Caco-2 (cell line): ENCODE data around the gene ASMTL. TPM values are rescaled to one million over a fixed set of nuclear protein-coding genes. Genes with fewer than 3 reads are reported as not detected.
"Not testable (repeated sequence)": the region's sequence is repeated elsewhere in the genome, so short reads cannot be mapped to it uniquely, and the experiment has no call there.

Source experiments
- BruUV-seq: library from RNA; stranded (reverse); fragments of 400-500 nt; replicated peaks from 2 replicates; lab custom pipeline; 2021; lab: Mats Ljungman, UMichigan
- CTCF ChIA-PET: fragments of 300-600 bp; sonication (Branson Sonifier 250); formaldehyde crosslinking; loops from one replicate; lab custom pipeline; 2022; ENCODE audit warnings: antibody characterized with exemption; lab: Charles Lee
- POLR2A ChIA-PET: fragments of 300-600 bp; sonication (Branson Sonifier 250); formaldehyde crosslinking; loops from one replicate; lab custom pipeline; 2022; ENCODE audit warnings: antibody characterized with exemption; lab: Charles Lee
- DNase-seq, 2 experiments: peaks; one replicate each; pipeline versions ENCODE4 v3.0.0 to v3.0.0-alpha.2; 2020 to 2022
- H3K27me3 ChIP-seq: replicated peaks from 2 replicates; pipeline ENCODE4 v1.6.0; 2011; ENCODE audit warnings: low read length; ENCODE audit not compliant: control insufficient read depth, insufficient read depth
- H3K36me3 ChIP-seq: 2 replicates; pipeline ENCODE4 v1.5.1; 2011; ENCODE audit warnings: low read length; ENCODE audit not compliant: control insufficient read depth, insufficient read depth
- H3K4me1 ChIP-seq: fragments of 250-450 bp; sonication (Bioruptor Pico); 2 replicates; pipeline ENCODE4 v1.5.1; 2020; ENCODE audit warnings: mild to moderate bottlenecking
- H3K4me3 ChIP-seq: 2 replicates; pipeline ENCODE4 v1.5.1; 2011; ENCODE audit warnings: low read depth, mild to moderate bottlenecking, control low read depth, low read length
- H3K9me3 ChIP-seq: fragments of 250-450 bp; sonication (Bioruptor Pico); 2 replicates; pipeline ENCODE4 v1.5.1; 2020; ENCODE audit warnings: mild to moderate bottlenecking, moderate library complexity
- H3K27ac Mint-ChIP-seq: one replicate; pipeline ENCODE4 v1.8.0; 2022; ENCODE audit warnings: mixed read lengths; ENCODE audit not compliant: unreplicated experiment
- H3K27me3 Mint-ChIP-seq: one replicate; pipeline ENCODE4 v1.8.0; 2022; ENCODE audit warnings: mixed read lengths; ENCODE audit not compliant: insufficient read depth, unreplicated experiment
- H3K36me3 Mint-ChIP-seq: one replicate; pipeline ENCODE4 v1.8.0; 2022; ENCODE audit warnings: mild to moderate bottlenecking, mixed read lengths; ENCODE audit not compliant: insufficient read depth, unreplicated experiment
- H3K4me1 Mint-ChIP-seq: one replicate; pipeline ENCODE4 v1.8.0; 2022; ENCODE audit warnings: low read depth, mixed read lengths; ENCODE audit not compliant: unreplicated experiment
- H3K4me3 Mint-ChIP-seq: one replicate; pipeline ENCODE4 v1.8.0; 2022; ENCODE audit warnings: mild to moderate bottlenecking, moderate library complexity, mixed read lengths; ENCODE audit not compliant: unreplicated experiment
- H3K9me3 Mint-ChIP-seq: one replicate; pipeline ENCODE4 v1.8.0; 2022; ENCODE audit warnings: mixed read lengths; ENCODE audit not compliant: unreplicated experiment
- intact Hi-C: fragments of 100-400 bp; cut with micrococcal nuclease; formaldehyde crosslinking; loops from one replicate; pipeline ENCODE4 v1.10.0; 2022; ENCODE audit not compliant: unreplicated experiment
- total RNA-seq: library from RNA; stranded (reverse); gene quantifications from 2 replicates; pipeline ENCODE4 v1.2.3, GENCODE V29; 2022
- TF ChIP-seq, protein P1 (sequence below), 2 experiments: fragments of 200-600 bp in 1 of 2; IDR thresholded peaks; 1 replicate in 1 of 2; 2 replicates in 1 of 2; pipeline versions ENCODE4 v1.5.1 to v1.8.0; 2011 to 2022; ENCODE audit warnings: antibody characterized with exemption in 1 of 2, control low read depth in 1 of 2, inconsistent platforms in 1 of 2, low read depth in 1 of 2, low read length in 1 of 2, mild to moderate bottlenecking in 1 of 2, moderate library complexity in 1 of 2; ENCODE audit not compliant: insufficient read depth in 1 of 2, severe bottlenecking in 1 of 2, unreplicated experiment in 1 of 2

Gene ASMTL
- total RNA-seq, 1 experiment from 2014 or later: 17.4 TPM

DNA sequence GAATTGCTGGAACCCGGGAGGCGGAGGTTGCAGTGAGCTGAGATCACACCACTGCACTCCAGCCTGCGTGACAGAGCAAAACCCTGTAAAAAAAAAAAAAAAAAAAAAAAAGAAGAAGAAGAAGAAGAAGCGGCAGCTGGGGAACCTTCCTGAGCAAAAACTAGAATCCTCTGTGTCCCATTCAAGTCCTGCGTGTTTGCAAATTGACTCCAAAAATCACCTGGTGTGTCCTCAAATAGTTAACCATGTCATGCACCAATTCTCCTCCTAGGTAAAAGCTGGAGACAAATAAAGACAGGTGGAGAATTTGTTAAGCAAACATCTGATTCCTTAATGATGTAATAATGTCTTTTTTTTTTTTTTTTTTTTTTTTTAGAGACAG lies 31.9 kb upstream of the ASMTL start:
- Mint-ChIP-seq H3K27ac (no peak overlapping the region), H3K9me3 (no peaks in the 10 kb centered on the region), H3K4me1 (peaks cover 7% of the 10 kb centered on the region), H3K4me3 (no peak overlapping the region), H3K27me3 (no peaks in the 10 kb centered on the region), H3K36me3 (peaks cover 7% of the 10 kb centered on the region)
- ChIA-PET POLR2A (no interaction called here), CTCF (no interaction called here)
- intact Hi-C loops: no loop called here
- H3K27me3 ChIP-seq: no peaks in the 10 kb centered on the region
- H3K4me1 ChIP-seq: no peaks in the 10 kb centered on the region
- H3K9me3 ChIP-seq: peaks cover 10% of the 10 kb centered on the region
- peak in 1 of 2 experiments; percentile 10 for DNase-seq
- no peaks in the 10 kb centered on the region for H3K36me3 ChIP-seq
- BruUV-seq: no TSS peak
- TF ChIP-seq, protein P1, sequence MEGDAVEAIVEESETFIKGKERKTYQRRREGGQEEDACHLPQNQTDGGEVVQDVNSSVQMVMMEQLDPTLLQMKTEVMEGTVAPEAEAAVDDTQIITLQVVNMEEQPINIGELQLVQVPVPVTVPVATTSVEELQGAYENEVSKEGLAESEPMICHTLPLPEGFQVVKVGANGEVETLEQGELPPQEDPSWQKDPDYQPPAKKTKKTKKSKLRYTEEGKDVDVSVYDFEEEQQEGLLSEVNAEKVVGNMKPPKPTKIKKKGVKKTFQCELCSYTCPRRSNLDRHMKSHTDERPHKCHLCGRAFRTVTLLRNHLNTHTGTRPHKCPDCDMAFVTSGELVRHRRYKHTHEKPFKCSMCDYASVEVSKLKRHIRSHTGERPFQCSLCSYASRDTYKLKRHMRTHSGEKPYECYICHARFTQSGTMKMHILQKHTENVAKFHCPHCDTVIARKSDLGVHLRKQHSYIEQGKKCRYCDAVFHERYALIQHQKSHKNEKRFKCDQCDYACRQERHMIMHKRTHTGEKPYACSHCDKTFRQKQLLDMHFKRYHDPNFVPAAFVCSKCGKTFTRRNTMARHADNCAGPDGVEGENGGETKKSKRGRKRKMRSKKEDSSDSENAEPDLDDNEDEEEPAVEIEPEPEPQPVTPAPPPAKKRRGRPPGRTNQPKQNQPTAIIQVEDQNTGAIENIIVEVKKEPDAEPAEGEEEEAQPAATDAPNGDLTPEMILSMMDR (IDR thresholded peaks at IDR 0.05; ENCODE audit: insufficient read depth in 1 of 2, low read depth in 1 of 2, low read length in 1 of 2, severe bottlenecking in 1 of 2, unreplicated experiment in 1 of 2): no peak
- H3K4me3 ChIP-seq: no peak overlapping the region

DNA sequence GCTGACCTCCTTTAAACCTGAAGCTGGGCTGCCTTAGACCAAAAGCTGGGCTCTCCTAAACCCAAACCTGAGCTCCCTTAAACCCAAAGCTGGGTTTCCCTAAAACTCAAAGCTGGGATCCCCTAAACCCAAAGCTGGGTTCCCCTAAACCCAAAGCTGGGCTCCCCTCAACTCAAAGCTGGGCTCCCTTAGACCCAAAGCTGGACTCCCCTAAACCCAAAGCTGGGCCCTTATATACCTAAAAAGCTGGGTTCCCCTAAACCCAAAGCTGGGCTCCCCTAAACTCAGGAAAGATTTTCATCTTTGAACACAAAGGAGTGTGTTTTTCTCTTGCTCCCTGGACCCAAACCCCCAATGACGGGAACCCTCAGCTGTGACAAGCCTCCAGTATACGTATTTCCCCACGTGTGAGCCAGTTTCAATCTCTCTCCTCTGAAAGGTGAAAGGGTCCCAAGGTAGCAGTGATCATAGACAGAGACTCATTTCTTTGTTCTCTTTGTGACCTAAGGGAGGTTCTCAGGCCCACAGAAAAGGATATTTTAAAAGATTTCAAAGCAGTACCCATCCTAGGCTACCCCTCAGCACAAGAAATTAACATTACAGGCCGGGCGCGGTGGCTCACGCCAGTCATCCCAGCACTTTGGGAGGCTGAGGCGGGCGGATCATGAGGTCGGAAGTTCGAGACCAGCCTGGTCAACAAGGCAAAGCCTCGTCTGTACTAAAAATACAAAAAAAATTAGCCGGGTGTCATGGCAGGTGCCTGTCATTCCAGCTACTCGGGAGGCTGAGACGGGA lies 31.3 kb upstream of the ASMTL start:
- peaks cover 7% of the 10 kb centered on the region for H3K4me1 Mint-ChIP-seq
- H3K9me3 Mint-ChIP-seq: no peaks in the 10 kb centered on the region
- no TSS peak for BruUV-seq
- peaks cover 3% of the 10 kb centered on the region for H3K27me3 Mint-ChIP-seq
- H3K4me3 ChIP-seq: no peak overlapping the region
- TF ChIP-seq, protein P1 (IDR thresholded peaks at IDR 0.05; ENCODE audit: insufficient read depth in 1 of 2, low read depth in 1 of 2, low read length in 1 of 2, severe bottlenecking in 1 of 2, unreplicated experiment in 1 of 2): no peak
- no peaks in the 10 kb centered on the region for H3K36me3 ChIP-seq
- H3K4me1 ChIP-seq: no peaks in the 10 kb centered on the region
- H3K27me3 ChIP-seq: no peaks in the 10 kb centered on the region
- H3K9me3 ChIP-seq: peaks cover 10% of the 10 kb centered on the region
- no peak overlapping the region for H3K27ac Mint-ChIP-seq
- ChIA-PET CTCF (no interaction called here), POLR2A (no interaction called here)
- peaks cover 7% of the 10 kb centered on the region for H3K36me3 Mint-ChIP-seq
- DNase-seq: peak in 1 of 2 experiments; percentile 3
- intact Hi-C loops: no loop called here
- no peak overlapping the region for H3K4me3 Mint-ChIP-seq

DNA sequence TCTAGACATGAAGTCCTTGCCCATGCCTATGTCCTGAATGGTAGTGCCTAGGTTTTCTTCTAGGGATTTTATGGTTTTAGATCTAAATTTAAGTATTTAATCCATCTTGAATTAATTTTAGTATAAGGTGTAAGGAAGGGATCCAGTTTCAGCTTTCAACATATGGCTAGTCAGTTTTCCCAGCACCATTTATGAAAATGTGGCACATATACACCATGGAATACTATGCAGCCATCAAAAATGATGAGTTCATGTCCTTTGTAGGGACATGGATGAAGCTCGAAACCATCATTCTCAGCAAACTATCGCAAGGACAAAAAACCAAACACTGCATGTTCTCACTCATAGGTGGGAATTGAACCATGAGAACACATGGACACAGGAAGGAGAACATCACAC lies 29.8 kb upstream of the ASMTL start:
- DNase-seq, CTCF ChIA-PET, H3K4me1 ChIP-seq, H3K9me3 Mint-ChIP-seq, H3K9me3 ChIP-seq, H3K36me3 ChIP-seq, H3K4me1 Mint-ChIP-seq, H3K27me3 Mint-ChIP-seq, H3K27me3 ChIP-seq, H3K4me3 ChIP-seq, intact Hi-C loops, POLR2A ChIA-PET, BruUV-seq: not testable (repeated sequence)
- Mint-ChIP-seq H3K27ac (peak overlapping the region; percentile 91), H3K4me3 (peak overlapping the region; percentile 80), H3K36me3 (peaks cover 12% of the 10 kb centered on the region)
